PC-9 (cell line): ENCODE results near the gene GPS1.

Experiments used
- CTCF ChIP-seq: fragments of 200-600 bp; sonication (generic); conservative IDR thresholded peaks from 2 replicates; pipeline ENCODE4 v1.6.1; 2017; ENCODE audit warnings: mixed run types, antibody characterized with exemption, mild to moderate bottlenecking, moderate library complexity
- EZH2 ChIP-seq: fragments of 200-600 bp; sonication (generic); IDR thresholded peaks from 2 replicates; pipeline ENCODE4 v1.8.0; 2017; ENCODE audit warnings: antibody characterized with exemption, low read depth

- no peak for TF ChIP-seq CTCF
- TF ChIP-seq EZH2: no peak
Observed at GRCh38 chr17:82039695-82040299, 11.9 kb upstream of the GPS1 start.
